ENCODE results near the gene FAIM2. TPM values are rescaled to one million over a fixed set of nuclear protein-coding genes. Genes with fewer than 3 reads are reported as not detected.

The FAIM2 gene
- total and polyA plus RNA-seq, 10 of the 15 experiments (the other 5 are each of a cell fraction or from before 2014, with no cell fraction given), result not detected

DNA sequence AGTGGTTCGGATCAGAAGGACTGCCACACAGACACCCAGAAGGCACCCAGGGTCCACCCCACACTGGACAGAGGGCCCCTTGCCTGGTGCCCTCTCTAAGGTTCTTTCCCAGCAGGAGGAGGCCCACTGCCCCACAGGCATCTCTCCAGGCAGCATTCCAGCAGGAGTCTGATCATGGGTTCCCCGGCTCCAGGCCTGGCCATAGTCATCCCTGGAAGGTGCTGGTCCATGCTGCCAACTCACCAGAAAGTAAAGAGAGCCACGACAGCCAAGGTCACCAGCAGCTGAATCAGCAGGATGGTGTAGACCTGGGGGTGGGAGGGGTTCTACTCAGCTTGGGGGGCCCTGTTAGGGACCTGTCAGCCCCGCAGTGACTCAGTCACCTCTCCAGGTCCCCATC, 6.4 kb downstream of the FAIM2 start:
- ChIA-PET SMC1A (ENCODE audit: uncharacterized antibody, unreplicated experiment) (interaction anchor here (1.2 kb wide), 1 partner anchor 10 kb away, joined by 3 read pairs; no protein-coding TSS in a partner anchor), POLR2A (no interaction called here), CTCF (no interaction called here), RAD21 (ENCODE audit: unreplicated experiment) (no interaction called here)
- Histone ChIP-seq H3K4me2 (ENCODE audit: control insufficient read depth, insufficient read depth) (no peak overlapping the region), H3K9ac (ENCODE audit: control insufficient read depth, insufficient read depth, low read length) (no peak overlapping the region), H3K27ac (ENCODE audit: control insufficient read depth, insufficient read depth) (no peak overlapping the region), H2AFZ (ENCODE audit: control insufficient read depth, low read depth, low read length) (no peak overlapping the region), H3K4me3 (no peak overlapping the region), H3K36me3 (ENCODE audit: control insufficient read depth in 2 of 2, insufficient read depth in 2 of 2, low read length in 1 of 2) (no peaks in the 10 kb centered on the region), H3K4me1 (ENCODE audit: control insufficient read depth, insufficient read depth, low read length) (no peaks in the 10 kb centered on the region), H3K79me2 (ENCODE audit: control insufficient read depth, insufficient read depth, low read length) (no peaks in the 10 kb centered on the region), H3K27me3 (replicated peaks in 1 of 2; ENCODE audit: control insufficient read depth in 2 of 2, insufficient read depth in 2 of 2, low read length in 1 of 2) (peaks cover 3 to 4% of the 10 kb centered on the region in 2 experiments; a peak in 3 of 4 replicates), H3K9me3 (replicated peaks; ENCODE audit: control insufficient read depth, insufficient read depth, low read length) (no peaks in the 10 kb centered on the region), H4K20me1 (ENCODE audit: control insufficient read depth, insufficient read depth) (no peaks in the 10 kb centered on the region)
- intact Hi-C loops (cut with micrococcal nuclease; ENCODE audit: unreplicated experiment) (no loop called here), in situ Hi-C loops (cut with MboI) (no loop called here)
- WGBS (ENCODE audit: insufficient coverage, insufficient replicate concordance, low lambda C conversion rate, missing lambda C conversion rate), result 0% methylated on average over 4 of the region's 4 CpGs
- no peak for DNase-seq (ENCODE audit: low read depth, low spot score)
- no peak for ATAC-seq
- no peak for FAIRE-seq
- TF ChIP-seq TAF1 (IDR thresholded peaks at IDR 0.05; ENCODE audit: borderline replicate concordance, low read depth, low read length) (no peak), STAT1 (conservative IDR thresholded peaks at IDR 0.05) (no peak), SIX5 (IDR thresholded peaks at IDR 0.05; ENCODE audit: low read depth, low read length, severe bottlenecking) (no peak), MYB (IDR thresholded peaks at IDR 0.05; ENCODE audit: borderline replicate concordance, low read depth, low read length) (no peak), NBN (IDR thresholded peaks at IDR 0.05) (no peak), LARP7 (IDR thresholded peaks at IDR 0.05) (no peak), RUNX3 (IDR thresholded peaks at IDR 0.05; ENCODE audit: low read length) (no peak), PAX8 (IDR thresholded peaks at IDR 0.05) (no peak), HDAC2 (IDR thresholded peaks at IDR 0.05) (no peak), SMC3 (IDR thresholded peaks at IDR 0.05; ENCODE audit: borderline replicate concordance, low read length) (no peak), KLF5 (IDR thresholded peaks at IDR 0.05; ENCODE audit: partially characterized antibody) (no peak), SPI1 (IDR thresholded peaks at IDR 0.05; ENCODE audit: borderline replicate concordance, insufficient read depth, low read depth, low read length) (no peak), CHD4 (IDR thresholded peaks at IDR 0.05) (no peak)
- TF ChIP-seq, protein P1, sequence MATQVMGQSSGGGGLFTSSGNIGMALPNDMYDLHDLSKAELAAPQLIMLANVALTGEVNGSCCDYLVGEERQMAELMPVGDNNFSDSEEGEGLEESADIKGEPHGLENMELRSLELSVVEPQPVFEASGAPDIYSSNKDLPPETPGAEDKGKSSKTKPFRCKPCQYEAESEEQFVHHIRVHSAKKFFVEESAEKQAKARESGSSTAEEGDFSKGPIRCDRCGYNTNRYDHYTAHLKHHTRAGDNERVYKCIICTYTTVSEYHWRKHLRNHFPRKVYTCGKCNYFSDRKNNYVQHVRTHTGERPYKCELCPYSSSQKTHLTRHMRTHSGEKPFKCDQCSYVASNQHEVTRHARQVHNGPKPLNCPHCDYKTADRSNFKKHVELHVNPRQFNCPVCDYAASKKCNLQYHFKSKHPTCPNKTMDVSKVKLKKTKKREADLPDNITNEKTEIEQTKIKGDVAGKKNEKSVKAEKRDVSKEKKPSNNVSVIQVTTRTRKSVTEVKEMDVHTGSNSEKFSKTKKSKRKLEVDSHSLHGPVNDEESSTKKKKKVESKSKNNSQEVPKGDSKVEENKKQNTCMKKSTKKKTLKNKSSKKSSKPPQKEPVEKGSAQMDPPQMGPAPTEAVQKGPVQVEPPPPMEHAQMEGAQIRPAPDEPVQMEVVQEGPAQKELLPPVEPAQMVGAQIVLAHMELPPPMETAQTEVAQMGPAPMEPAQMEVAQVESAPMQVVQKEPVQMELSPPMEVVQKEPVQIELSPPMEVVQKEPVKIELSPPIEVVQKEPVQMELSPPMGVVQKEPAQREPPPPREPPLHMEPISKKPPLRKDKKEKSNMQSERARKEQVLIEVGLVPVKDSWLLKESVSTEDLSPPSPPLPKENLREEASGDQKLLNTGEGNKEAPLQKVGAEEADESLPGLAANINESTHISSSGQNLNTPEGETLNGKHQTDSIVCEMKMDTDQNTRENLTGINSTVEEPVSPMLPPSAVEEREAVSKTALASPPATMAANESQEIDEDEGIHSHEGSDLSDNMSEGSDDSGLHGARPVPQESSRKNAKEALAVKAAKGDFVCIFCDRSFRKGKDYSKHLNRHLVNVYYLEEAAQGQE (IDR thresholded peaks at IDR 0.05; ENCODE audit: low read depth, low read length), result no peak
- no TSS peak for BruUV-seq (replicated peaks)

Data from GM12878 (cell line).